Tibial nerve (tissue), 4 donors: Measurements from ENCODE around the gene GDPGP1. TPM values are rescaled to one million over a fixed set of nuclear protein-coding genes. Genes with fewer than 3 reads are reported as not detected.
A peak's percentile ranks its signal among the peaks of the same experiment; 100 is the strongest.
"Not testable (repeated sequence)": the region's sequence is repeated elsewhere in the genome, so short reads cannot be mapped to it uniquely, and the experiment has no call there.

Experiments used
- DNase-seq, 2 donors: peaks; one replicate each; pipeline ENCODE4 v3.0.0-alpha.2; 2019; ENCODE audit warnings: low spot score in 2 of 2
- H3K27ac ChIP-seq, 4 donors: fragments of 200-600 bp; sonication (generic) in 3 of 4; one replicate each; pipeline ENCODE4 v1.5.1; 2017 to 2019; ENCODE audit warnings: mild to moderate bottlenecking in 1 of 4
- H3K27me3 ChIP-seq, 2 donors: fragments of 200-600 bp; sonication (generic) in 1 of 2; one replicate each; pipeline versions ENCODE4 v1.5.1 to v1.6.0; 2017 to 2019
- H3K36me3 ChIP-seq, 3 donors: fragments of 200-600 bp; sonication (generic); one replicate each; pipeline ENCODE4 v1.5.1; 2018 to 2019
- H3K4me1 ChIP-seq, 4 donors: fragments of 200-600 bp; sonication (generic) in 3 of 4; one replicate each; pipeline ENCODE4 v1.5.1; 2017 to 2019
- H3K4me3 ChIP-seq, 4 donors: fragments of 200-600 bp; sonication (generic) in 3 of 4; one replicate each; pipeline ENCODE4 v1.5.1; 2017 to 2019; ENCODE audit warnings: mild to moderate bottlenecking in 1 of 4, moderate library complexity in 1 of 4
- H3K9me3 ChIP-seq, 4 donors: fragments of 200-600 bp; sonication (generic) in 3 of 4; one replicate each; pipeline ENCODE4 v1.5.1; 2017 to 2019
- CTCF ChIP-seq, 5 experiments: fragments of 200-600 bp in 3 of 5; fragments of 450-650 bp in 2 of 5; sonication (generic) in 3 of 5; IDR thresholded peaks; one replicate each; pipeline ENCODE4 v1.5.1; 2016 to 2019; ENCODE audit warnings: antibody characterized with exemption in 5 of 5, mild to moderate bottlenecking in 3 of 5, moderate library complexity in 2 of 5
- EP300 ChIP-seq, 2 donors: sonication (generic); formaldehyde crosslinking; IDR thresholded peaks; one replicate each; pipeline ENCODE4 v1.6.1; 2017; ENCODE audit warnings: antibody characterized with exemption in 2 of 2, mild to moderate bottlenecking in 1 of 2
- POLR2A ChIP-seq, 2 donors: fragments of 450-650 bp; IDR thresholded peaks; one replicate each; pipeline ENCODE4 v1.6.1; 2017; ENCODE audit warnings: antibody characterized with exemption in 2 of 2, mild to moderate bottlenecking in 2 of 2, moderate library complexity in 2 of 2
- WGBS, 2 donors: methylation state at CpG; one replicate each; pipeline ENCODE4 v1.1.5; 2018; 5-methylcytosine and 5-hydroxymethylcytosine counted together
- total RNA-seq, 4 donors: library from RNA; depleted of rRNA; stranded (reverse); fragments of >200 nt; gene quantifications; one replicate each; pipeline ENCODE4 v1.1.0, GENCODE V29; 2016

Gene GDPGP1
- total RNA-seq, 4 donors from 2014 or later = 1.4 to 6.9 (median 4.9) TPM

- Histone ChIP-seq H3K9me3 (no peaks in the 10 kb centered on the region), H3K27ac (no peak overlapping the region), H3K27me3 (no peaks in the 10 kb centered on the region), H3K36me3 (peaks cover 0 to 75% (median 12%) of the 10 kb centered on the region in 3 donors), H3K4me1 (peaks cover 0 to 52% (median 34%) of the 10 kb centered on the region in 4 donors), H3K4me3 (no peak overlapping the region)
- TF ChIP-seq CTCF (IDR thresholded peaks at IDR 0.05) = no peak
- no peak for TF ChIP-seq EP300 (IDR thresholded peaks at IDR 0.05)
- TF ChIP-seq POLR2A (IDR thresholded peaks at IDR 0.05) = no peak
- no peak for DNase-seq
- WGBS, 2 donors = 89 to 92% methylated on average over 10 of the region's 10 CpGs
Measured at GRCh38 chr15:90270502-90271150, 36.6 kb downstream of the GDPGP1 start.

DNA sequence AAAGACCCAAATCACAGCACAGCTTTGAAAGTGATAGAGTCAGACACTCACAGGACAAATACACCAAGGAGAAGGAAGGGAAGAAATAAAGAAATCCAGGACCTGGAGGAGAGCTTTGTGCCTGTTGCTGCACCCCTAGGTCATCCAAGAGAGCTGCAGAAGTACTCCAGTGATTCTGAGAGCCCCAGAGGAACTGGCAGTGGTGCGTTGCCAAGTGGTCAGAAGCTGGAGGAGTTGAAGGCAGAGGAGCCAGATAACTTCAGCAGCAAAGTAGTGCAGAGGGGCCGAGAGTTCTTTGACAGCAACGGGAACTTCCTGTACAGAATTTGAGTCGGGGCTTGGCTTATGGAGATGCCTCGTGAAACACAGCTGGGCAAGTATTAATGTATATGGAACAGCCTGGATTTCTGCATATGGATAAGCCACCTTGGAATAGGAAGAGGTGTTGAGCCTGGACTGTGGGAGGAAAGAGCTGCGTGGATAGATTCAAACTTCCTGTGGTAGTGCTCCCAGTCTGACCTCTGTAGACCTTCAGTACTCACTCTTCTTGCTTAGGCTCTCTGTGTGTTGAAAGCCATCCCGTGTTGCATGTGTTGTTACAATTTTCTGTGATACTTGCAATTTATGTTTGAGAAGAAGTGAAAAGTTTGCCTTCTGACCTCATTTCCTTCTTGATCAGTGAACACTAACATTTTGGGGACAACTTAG lies 37.6 kb downstream of the GDPGP1 start:
- Histone ChIP-seq H3K27me3 (no peaks in the 10 kb centered on the region), H3K4me3 (no peak overlapping the region), H3K36me3 (peaks cover 0 to 84% (median 12%) of the 10 kb centered on the region in 3 donors), H3K9me3 (no peaks in the 10 kb centered on the region), H3K27ac (no peak overlapping the region), H3K4me1 (peaks cover 0 to 49% (median 32%) of the 10 kb centered on the region in 4 donors)
- 68 to 71% methylated on average over 7 of the region's 7 CpGs for WGBS, 2 donors
- DNase-seq = no peak
- TF ChIP-seq POLR2A (IDR thresholded peaks at IDR 0.05) (no peak), CTCF (IDR thresholded peaks at IDR 0.05) (no peak), EP300 (IDR thresholded peaks at IDR 0.05) (no peak)

DNA sequence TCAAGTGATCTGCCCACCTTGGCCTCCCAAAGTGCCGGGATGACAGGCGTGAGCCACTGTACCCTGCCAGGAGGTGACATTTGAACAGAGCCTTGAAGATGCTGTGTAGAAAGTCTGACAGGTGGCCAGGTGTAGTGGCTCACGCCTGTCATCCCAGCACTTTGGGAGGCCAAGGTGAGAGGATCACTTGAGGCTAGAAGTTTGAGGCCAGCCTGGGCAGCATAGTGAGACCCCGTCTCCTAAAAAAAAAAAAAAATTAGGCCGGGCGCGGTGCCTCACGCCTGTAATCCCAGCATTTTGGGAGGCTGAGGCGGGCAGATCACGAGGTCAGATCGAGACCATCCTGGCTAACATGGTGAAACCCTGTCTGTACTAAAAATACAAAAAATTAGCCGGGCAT lies 44.5 kb downstream of the GDPGP1 start:
- WGBS, 2 donors = 96 to 97% methylated on average over 12 of the region's 12 CpGs
- H3K27ac ChIP-seq, H3K27me3 ChIP-seq, H3K9me3 ChIP-seq, DNase-seq, H3K4me3 ChIP-seq, H3K4me1 ChIP-seq: not testable (repeated sequence)
- H3K36me3 ChIP-seq = peaks cover 0 to 31% (median 0%) of the 10 kb centered on the region in 3 donors

DNA sequence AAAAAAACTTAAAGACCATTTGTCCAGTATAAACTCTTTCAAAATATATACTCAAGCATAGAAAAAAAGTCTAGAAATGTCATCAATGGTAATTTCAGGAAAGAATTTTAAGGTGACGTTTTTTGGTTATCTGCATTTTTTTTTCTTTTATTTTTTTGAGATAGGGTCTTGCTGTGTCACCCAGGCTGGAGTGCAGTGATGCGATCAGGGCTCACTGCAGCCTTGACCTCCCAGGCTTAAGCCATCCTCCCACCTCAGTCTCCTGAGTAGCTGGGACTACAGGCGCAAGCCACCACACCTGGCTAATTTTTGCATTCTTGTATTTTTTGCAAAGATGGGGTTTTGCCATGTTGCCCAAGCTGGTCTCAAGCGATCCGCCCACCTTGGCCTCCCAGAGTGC lies 46.7 kb downstream of the GDPGP1 start:
- WGBS, 2 donors = 89 to 90% methylated on average over 5 of the region's 5 CpGs
- H3K4me3 ChIP-seq = not testable (repeated sequence)

GRCh38 chr15:90281637-90282036 lies 47.6 kb downstream of the GDPGP1 start:
- H3K27ac ChIP-seq, H3K4me1 ChIP-seq, DNase-seq, H3K4me3 ChIP-seq, H3K27me3 ChIP-seq, H3K36me3 ChIP-seq, H3K9me3 ChIP-seq: not testable (repeated sequence)
- WGBS, 2 donors = 71 to 78% methylated on average over 6 of the region's 6 CpGs

More for the DNA sequence above, 46.7 kb downstream of the GDPGP1 start:
- not testable (repeated sequence) for H3K9me3 ChIP-seq, H3K27me3 ChIP-seq, H3K27ac ChIP-seq, DNase-seq, H3K4me1 ChIP-seq
- peaks cover 0 to 17% (median 0%) of the 10 kb centered on the region in 3 donors for H3K36me3 ChIP-seq

DNA sequence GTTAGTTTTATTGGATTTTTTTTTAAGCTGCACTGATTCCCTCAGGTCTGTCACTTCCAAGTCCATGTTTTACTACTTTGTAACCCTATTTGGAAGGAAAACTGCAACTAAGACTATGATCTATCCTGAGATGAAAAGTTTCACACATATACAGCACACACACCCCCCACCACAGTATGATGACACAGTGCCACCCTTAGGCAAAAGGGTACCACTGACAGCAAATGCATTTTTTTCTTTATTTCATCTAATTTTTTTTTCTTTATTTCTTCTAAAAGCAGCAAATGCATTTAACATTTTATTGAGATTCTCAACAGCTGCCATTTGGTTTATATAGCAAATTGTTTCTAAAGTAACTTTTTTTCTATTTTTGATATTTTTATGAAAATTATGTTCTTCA lies 52.7 kb downstream of the GDPGP1 start:
- H3K27ac ChIP-seq = no peak overlapping the region
- no peak for DNase-seq
- H3K9me3 ChIP-seq = no peaks in the 10 kb centered on the region
- TF ChIP-seq CTCF (IDR thresholded peaks at IDR 0.05) (peak in 1 of 5 experiments; percentile 19), EP300 (IDR thresholded peaks at IDR 0.05) (no peak)
- no peak overlapping the region for H3K4me3 ChIP-seq
- H3K27me3 ChIP-seq = no peaks in the 10 kb centered on the region
- H3K36me3 ChIP-seq = peaks cover 0 to 10% (median 0%) of the 10 kb centered on the region in 3 donors
- no peaks in the 10 kb centered on the region for H3K4me1 ChIP-seq
